WERI-Rb-1 (cell line): Measurements from ENCODE around the gene EFCAB8.

Source experiments
- DNase-seq: peaks from one replicate; pipeline ENCODE4 v3.0.0-alpha.2; 2020
- H3K27ac ChIP-seq: fragments of 250-450 bp; sonication (Bioruptor Pico); 2 replicates; pipeline ENCODE4 v1.5.1; 2020; ENCODE audit warnings: mild to moderate bottlenecking, moderate library complexity
- H3K27me3 ChIP-seq: fragments of 250-450 bp; sonication (Bioruptor Pico); 2 replicates; pipeline ENCODE4 v1.5.1; 2021; ENCODE audit warnings: mild to moderate bottlenecking, low read depth, moderate library complexity; ENCODE audit not compliant: insufficient read depth, severe bottlenecking
- H3K36me3 ChIP-seq: fragments of 250-450 bp; sonication (Bioruptor Pico); 2 replicates; pipeline ENCODE4 v1.5.1; 2020; ENCODE audit warnings: mild to moderate bottlenecking, moderate library complexity
- H3K4me3 ChIP-seq: 2 replicates; pipeline ENCODE4 v1.5.1; 2011; ENCODE audit warnings: low read depth, mild to moderate bottlenecking, control low read depth, low read length
- H3K9me3 ChIP-seq: fragments of 250-450 bp; sonication (Bioruptor Pico); 2 replicates; pipeline ENCODE4 v1.5.1; 2021; ENCODE audit warnings: mild to moderate bottlenecking, moderate library complexity; ENCODE audit not compliant: severe bottlenecking
- CTCF ChIP-seq: IDR thresholded peaks from 2 replicates; pipeline ENCODE4 v1.5.1; 2011; ENCODE audit warnings: low read depth, mild to moderate bottlenecking, control low read depth, inconsistent platforms, low read length

Gene EFCAB8

GRCh38 chr20:32966382-32966781 lies 107.7 kb downstream of the EFCAB8 start:
- Histone ChIP-seq H3K9me3 (no peaks in the 10 kb centered on the region), H3K4me3 (no peak overlapping the region), H3K27me3 (no peaks in the 10 kb centered on the region), H3K36me3 (no peaks in the 10 kb centered on the region), H3K27ac (no peak overlapping the region)
- no peak for TF ChIP-seq CTCF
- no peak for DNase-seq

- TF ChIP-seq CTCF, result no peak
- Histone ChIP-seq H3K36me3 (no peaks in the 10 kb centered on the region), H3K4me3 (no peak overlapping the region), H3K9me3 (no peaks in the 10 kb centered on the region), H3K27ac (no peak overlapping the region), H3K27me3 (no peaks in the 10 kb centered on the region)
- no peak for DNase-seq
Measured at GRCh38 chr20:32966881-32967781, 108.4 kb downstream of the EFCAB8 start.

GRCh38 chr20:32967961-32968457 lies 109.3 kb downstream of the EFCAB8 start:
- TF ChIP-seq CTCF, result no peak
- no peak overlapping the region for H3K27ac ChIP-seq
- no peaks in the 10 kb centered on the region for H3K27me3 ChIP-seq
- no peaks in the 10 kb centered on the region for H3K9me3 ChIP-seq
- H3K36me3 ChIP-seq, result no peaks in the 10 kb centered on the region
- H3K4me3 ChIP-seq, result no peak overlapping the region
- DNase-seq, result no peak

- no peak for TF ChIP-seq CTCF
- Histone ChIP-seq H3K27ac (no peak overlapping the region), H3K36me3 (no peaks in the 10 kb centered on the region), H3K27me3 (no peaks in the 10 kb centered on the region), H3K9me3 (no peaks in the 10 kb centered on the region), H3K4me3 (no peak overlapping the region)
- no peak for DNase-seq
Measured at GRCh38 chr20:32968478-32969241, 109.9 kb downstream of the EFCAB8 start.

- no peak overlapping the region for H3K4me3 ChIP-seq
- TF ChIP-seq CTCF, result no peak
- peak overlapping the region; percentile 11; the same call in 1 of the 2 replicates for H3K27ac ChIP-seq
- no peaks in the 10 kb centered on the region for H3K27me3 ChIP-seq
- no peak for DNase-seq
- H3K36me3 ChIP-seq, result no peaks in the 10 kb centered on the region
- no peaks in the 10 kb centered on the region for H3K9me3 ChIP-seq
Measured at GRCh38 chr20:32969356-32970114, 110.8 kb downstream of the EFCAB8 start.
